HEK293 (cell line): Measurements from ENCODE around the gene TAGLN.

Experiments used
- CTCF ChIA-PET: fragments of 350-600 bp; formaldehyde crosslinking; extraction: SDS; loops from one replicate; lab custom pipeline; 2021; ENCODE audit warnings: antibody characterized with exemption; lab: Yijun Ruan, JAX
- POLR2A ChIA-PET: fragments of 300-600 bp; formaldehyde crosslinking; extraction: SDS; loops from one replicate; lab custom pipeline; 2020; ENCODE audit warnings: antibody characterized with exemption, inconsistent platforms; lab: Yijun Ruan, JAX
- H3K27ac ChIP-seq: fragments of 200-500 bp; sonication (Bioruptor generic); 2 replicates; pipeline ENCODE4 v1.5.1; 2014; ENCODE audit warnings: low read depth, low read length, control low read depth, inconsistent platforms; ENCODE audit errors: extremely low read depth
- H3K36me3 ChIP-seq, 2 experiments: fragments of 200-500 bp in 1 of 2; sonication (Bioruptor generic) in 1 of 2; 1 replicate in 1 of 2; 2 replicates in 1 of 2; pipeline ENCODE4 v1.5.1; 2014 to 2017; ENCODE audit warnings: inconsistent platforms in 2 of 2, low read length in 2 of 2; ENCODE audit not compliant: control insufficient read depth in 2 of 2, insufficient read depth in 1 of 2
- H3K4me1 ChIP-seq: fragments of 200-500 bp; sonication (Bioruptor generic); 2 replicates; pipeline ENCODE4 v1.5.1; 2014; ENCODE audit warnings: mild to moderate bottlenecking, low read length, inconsistent platforms; ENCODE audit not compliant: control insufficient read depth, insufficient read depth
- H3K4me3 ChIP-seq: 2 replicates; pipeline ENCODE4 v1.5.1; 2011; ENCODE audit warnings: low read depth, mild to moderate bottlenecking, control low read depth, low read length, moderate library complexity
- H3K9me3 ChIP-seq: fragments of 200-500 bp; sonication (Bioruptor generic); 2 replicates; pipeline ENCODE4 v1.5.1; 2014; ENCODE audit warnings: low read depth, low read length, inconsistent platforms; ENCODE audit not compliant: control insufficient read depth, insufficient read depth
- CTCF ChIP-seq: fragments of 450-650 bp; formaldehyde crosslinking; IDR thresholded peaks from 2 replicates; pipeline ENCODE4 v1.5.1; 2016; ENCODE audit warnings: missing biosample characterization, missing genetic modification characterization
- KLF7 ChIP-seq: fragments of 450-650 bp; formaldehyde crosslinking; IDR thresholded peaks from 2 replicates; pipeline ENCODE4 v1.5.1; 2016; ENCODE audit warnings: missing biosample characterization, missing genetic modification characterization, borderline replicate concordance
- MEIS1 ChIP-seq: sonication (generic); formaldehyde crosslinking; IDR thresholded peaks from 2 replicates; pipeline ENCODE4 v1.8.1; 2022; ENCODE audit warnings: missing genetic modification reagents, mild to moderate bottlenecking, borderline replicate concordance
- OVOL3 ChIP-seq: fragments of 450-650 bp; formaldehyde crosslinking; IDR thresholded peaks from 2 replicates; pipeline ENCODE4 v1.5.1; 2016; ENCODE audit warnings: missing biosample characterization, missing genetic modification characterization
- PBX3 ChIP-seq: sonication (generic); formaldehyde crosslinking; IDR thresholded peaks from 2 replicates; pipeline ENCODE4 v1.8.1; 2022; ENCODE audit warnings: mild to moderate bottlenecking, moderate library complexity, missing genetic modification reagents
- PRDM10 ChIP-seq: fragments of 450-650 bp; formaldehyde crosslinking; IDR thresholded peaks from 2 replicates; pipeline ENCODE4 v1.5.1; 2016; ENCODE audit warnings: missing biosample characterization, missing genetic modification characterization
- SP7 ChIP-seq: fragments of 450-650 bp; formaldehyde crosslinking; IDR thresholded peaks from 2 replicates; pipeline ENCODE4 v1.5.1; 2016; ENCODE audit warnings: missing biosample characterization, missing genetic modification characterization
- ZBTB10 ChIP-seq: fragments of 450-650 bp; formaldehyde crosslinking; IDR thresholded peaks from 2 replicates; pipeline ENCODE4 v1.5.1; 2016; ENCODE audit warnings: missing biosample characterization, missing genetic modification characterization
- ZEB2 ChIP-seq: fragments of 450-650 bp; formaldehyde crosslinking; IDR thresholded peaks from 2 replicates; pipeline ENCODE4 v1.5.1; 2016; ENCODE audit warnings: missing biosample characterization, missing genetic modification characterization
- ZNF10 ChIP-seq: fragments of 450-650 bp; formaldehyde crosslinking; IDR thresholded peaks from 2 replicates; pipeline ENCODE4 v1.5.1; 2017; ENCODE audit warnings: missing biosample characterization, missing genetic modification characterization
- ZNF214 ChIP-seq: fragments of 450-650 bp; formaldehyde crosslinking; IDR thresholded peaks from 2 replicates; pipeline ENCODE4 v1.5.1; 2017; ENCODE audit warnings: missing biosample characterization, mild to moderate bottlenecking, missing genetic modification characterization, borderline replicate concordance
- ZNF292 ChIP-seq: fragments of 450-650 bp; formaldehyde crosslinking; IDR thresholded peaks from 2 replicates; pipeline ENCODE4 v1.5.1; 2016; ENCODE audit warnings: low read depth, missing biosample characterization, missing genetic modification characterization, borderline replicate concordance
- ZNF398 ChIP-seq: fragments of 450-650 bp; formaldehyde crosslinking; IDR thresholded peaks from 2 replicates; pipeline ENCODE4 v1.5.1; 2017; ENCODE audit warnings: missing biosample characterization, missing genetic modification characterization
- ZNF555 ChIP-seq: fragments of 450-650 bp; formaldehyde crosslinking; conservative IDR thresholded peaks from 2 replicates; pipeline ENCODE4 v1.5.1; 2017; ENCODE audit warnings: missing biosample characterization, mild to moderate bottlenecking, missing genetic modification characterization, inconsistent platforms
- ZNF623 ChIP-seq: fragments of 450-650 bp; formaldehyde crosslinking; IDR thresholded peaks from 2 replicates; pipeline ENCODE4 v1.5.1; 2016; ENCODE audit warnings: missing biosample characterization, missing genetic modification characterization
- ZNF677 ChIP-seq: fragments of 450-650 bp; IDR thresholded peaks from 2 replicates; pipeline ENCODE4 v1.5.0; 2018; ENCODE audit warnings: missing biosample characterization, mild to moderate bottlenecking, missing genetic modification characterization, moderate library complexity
- ZNF843 ChIP-seq: fragments of 450-650 bp; formaldehyde crosslinking; IDR thresholded peaks from 2 replicates; pipeline ENCODE4 v1.5.1; 2016; ENCODE audit warnings: missing biosample characterization, missing genetic modification characterization

The TAGLN gene

GRCh38 chr11:117239295-117239694, 40.1 kb downstream of the TAGLN start:
- CTCF ChIA-PET = interaction anchor here (0.7 kb wide), 1 partner anchor 21 kb away, joined by 3 read pairs; no protein-coding TSS in a partner anchor
- Histone ChIP-seq H3K27ac (no peak overlapping the region), H3K36me3 (peaks cover 13 to 57% of the 10 kb centered on the region in 2 experiments; a peak in 2 of 3 replicates), H3K4me1 (no peaks in the 10 kb centered on the region), H3K9me3 (no peaks in the 10 kb centered on the region), H3K4me3 (no peak overlapping the region)
- TF ChIP-seq ZNF843 (tag by site-specific recombination) (no peak), CTCF (tag by site-specific recombination) (0 out of 2 replicates have a peak, but pooled peaks have one; percentile 18), ZNF677 (tag by site-specific recombination) (peak; percentile 40; the same call in 1 of the 2 replicates)
- POLR2A ChIA-PET = no interaction called here

GRCh38 chr11:117248341-117248740, 49.2 kb downstream of the TAGLN start:
- H3K4me3 ChIP-seq = no peak overlapping the region
- H3K4me1 ChIP-seq = no peaks in the 10 kb centered on the region
- no peaks in the 10 kb centered on the region for H3K9me3 ChIP-seq
- H3K27ac ChIP-seq = no peak overlapping the region
- ChIA-PET POLR2A (no interaction called here), CTCF (interaction anchor here (0.6 to 1.2 kb wide), 2 partner anchors 22 to 129 kb away, joined by 3 to 5 read pairs; no protein-coding TSS in a partner anchor)
- TF ChIP-seq SP7 = no peak
- no peak for TF ChIP-seq ZEB2 (tag by site-specific recombination)
- no peak for TF ChIP-seq PBX3 (CRISPR knock-in tag)
- peaks cover 22 to 71% of the 10 kb centered on the region in 2 experiments; a peak in 2 of 3 replicates for H3K36me3 ChIP-seq

GRCh38 chr11:117249571-117249970, 50.4 kb downstream of the TAGLN start:
- peaks cover 15 to 71% of the 10 kb centered on the region in 2 experiments; a peak in 2 of 3 replicates for H3K36me3 ChIP-seq
- H3K4me3 ChIP-seq = no peak overlapping the region
- CTCF ChIA-PET = no interaction called here
- no peaks in the 10 kb centered on the region for H3K4me1 ChIP-seq
- POLR2A ChIA-PET = no interaction called here
- H3K9me3 ChIP-seq = no peaks in the 10 kb centered on the region
- H3K27ac ChIP-seq = no peak overlapping the region
- TF ChIP-seq MEIS1 (CRISPR knock-in tag) = no peak
- TF ChIP-seq ZNF10 (tag by site-specific recombination) = no peak
- TF ChIP-seq ZNF214 (tag by site-specific recombination) = no peak
- no peak for TF ChIP-seq PBX3 (CRISPR knock-in tag)
- no peak for TF ChIP-seq OVOL3
- no peak for TF ChIP-seq PRDM10 (tag by site-specific recombination)
- no peak for TF ChIP-seq KLF7 (tag by site-specific recombination)
- no peak for TF ChIP-seq ZNF555
- no peak for TF ChIP-seq ZNF398 (tag by site-specific recombination)
- no peak for TF ChIP-seq ZNF292 (tag by site-specific recombination)
- no peak for TF ChIP-seq ZNF623 (tag by site-specific recombination)
- TF ChIP-seq ZBTB10 = no peak
